ENCODE results near the gene FBXO34.

DNA sequence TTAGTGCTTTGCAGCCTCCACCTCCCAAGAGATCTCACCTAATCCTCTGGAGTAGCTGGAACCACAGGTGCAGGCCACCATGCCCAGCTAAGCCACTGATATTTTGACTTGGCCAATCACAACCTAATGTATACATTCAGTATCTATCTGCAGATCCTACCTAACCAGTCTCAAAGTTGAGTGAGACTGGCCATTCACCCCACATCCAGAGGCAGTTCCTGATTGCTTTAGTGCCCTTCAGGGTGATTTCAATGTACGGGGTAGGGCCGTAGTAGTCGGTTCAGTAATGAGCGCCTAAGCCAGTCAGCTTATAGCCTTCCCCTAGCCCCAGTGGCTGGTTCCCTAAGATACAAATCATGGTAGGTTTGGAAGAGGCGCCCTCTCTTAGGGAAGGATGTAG lies 27.4 kb upstream of the FBXO34 start:
- TF ChIP-seq POLR2A (IDR thresholded peaks at IDR 0.05), result no peak
- TF ChIP-seq, protein P1, sequence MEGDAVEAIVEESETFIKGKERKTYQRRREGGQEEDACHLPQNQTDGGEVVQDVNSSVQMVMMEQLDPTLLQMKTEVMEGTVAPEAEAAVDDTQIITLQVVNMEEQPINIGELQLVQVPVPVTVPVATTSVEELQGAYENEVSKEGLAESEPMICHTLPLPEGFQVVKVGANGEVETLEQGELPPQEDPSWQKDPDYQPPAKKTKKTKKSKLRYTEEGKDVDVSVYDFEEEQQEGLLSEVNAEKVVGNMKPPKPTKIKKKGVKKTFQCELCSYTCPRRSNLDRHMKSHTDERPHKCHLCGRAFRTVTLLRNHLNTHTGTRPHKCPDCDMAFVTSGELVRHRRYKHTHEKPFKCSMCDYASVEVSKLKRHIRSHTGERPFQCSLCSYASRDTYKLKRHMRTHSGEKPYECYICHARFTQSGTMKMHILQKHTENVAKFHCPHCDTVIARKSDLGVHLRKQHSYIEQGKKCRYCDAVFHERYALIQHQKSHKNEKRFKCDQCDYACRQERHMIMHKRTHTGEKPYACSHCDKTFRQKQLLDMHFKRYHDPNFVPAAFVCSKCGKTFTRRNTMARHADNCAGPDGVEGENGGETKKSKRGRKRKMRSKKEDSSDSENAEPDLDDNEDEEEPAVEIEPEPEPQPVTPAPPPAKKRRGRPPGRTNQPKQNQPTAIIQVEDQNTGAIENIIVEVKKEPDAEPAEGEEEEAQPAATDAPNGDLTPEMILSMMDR (IDR thresholded peaks at IDR 0.05), result no peak

Data from thyroid gland (tissue), 4 donors.